Fibroblast of lung (primary cell): ENCODE results near the gene KCNJ2. TPM values are rescaled to one million over a fixed set of nuclear protein-coding genes. Genes with fewer than 3 reads are reported as not detected.
A peak's percentile ranks its signal among the peaks of the same experiment; 100 is the strongest.

Source experiments
- DNase-seq, 2 donors: peaks; one replicate each; pipeline versions ENCODE4 v3.0.0 to v3.0.0-alpha.2; 2010; ENCODE audit warnings: low read depth in 2 of 2
- H2AFZ ChIP-seq: 2 replicates; pipeline ENCODE4 v1.5.1; 2012; ENCODE audit warnings: low read length, control low read depth, inconsistent platforms
- H3K27ac ChIP-seq: 2 replicates; pipeline ENCODE4 v1.5.1; 2011; ENCODE audit warnings: low read length, control low read depth; ENCODE audit not compliant: insufficient read depth
- H3K27me3 ChIP-seq: 2 replicates; pipeline ENCODE4 v1.5.1; 2011; ENCODE audit warnings: mild to moderate bottlenecking, low read length; ENCODE audit not compliant: control insufficient read depth, insufficient read depth
- H3K36me3 ChIP-seq: 2 replicates; pipeline ENCODE4 v1.5.1; 2011; ENCODE audit warnings: low read length; ENCODE audit not compliant: control insufficient read depth, insufficient read depth
- H3K4me1 ChIP-seq: 2 replicates; pipeline ENCODE4 v1.5.1; 2011; ENCODE audit warnings: low read length; ENCODE audit not compliant: control insufficient read depth, insufficient read depth; ENCODE audit errors: extremely low read depth
- H3K4me2 ChIP-seq: 2 replicates; pipeline ENCODE4 v1.5.1; 2011; ENCODE audit warnings: low read length, control low read depth; ENCODE audit not compliant: insufficient read depth; ENCODE audit errors: extremely low read depth
- H3K4me3 ChIP-seq, 4 experiments: fragments of 200-600 bp in 1 of 4; sonication (generic) in 1 of 4; replicated peaks in 1 of 4; 2 replicates each; pipeline ENCODE4 v1.5.1; 2011 to 2016; ENCODE audit warnings: low read length in 4 of 4, low read depth in 3 of 4, mild to moderate bottlenecking in 3 of 4, control low read depth in 2 of 4, inconsistent platforms in 1 of 4, mixed read lengths in 1 of 4; ENCODE audit not compliant: insufficient read depth in 1 of 4; ENCODE audit errors: control extremely low read depth in 1 of 4
- H3K79me2 ChIP-seq: 2 replicates; pipeline ENCODE4 v1.5.1; 2012; ENCODE audit warnings: mild to moderate bottlenecking, low read length, inconsistent platforms; ENCODE audit not compliant: control insufficient read depth, insufficient read depth
- H3K9ac ChIP-seq: 2 replicates; pipeline ENCODE4 v1.5.1; 2011; ENCODE audit warnings: mild to moderate bottlenecking, low read length, control low read depth; ENCODE audit not compliant: insufficient read depth
- H3K9me3 ChIP-seq: 2 replicates; pipeline ENCODE4 v1.5.1; 2012; ENCODE audit warnings: low read depth, low read length; ENCODE audit not compliant: control insufficient read depth, insufficient read depth
- H4K20me1 ChIP-seq: 2 replicates; pipeline ENCODE4 v1.5.1; 2011; ENCODE audit warnings: low read length; ENCODE audit not compliant: control insufficient read depth, insufficient read depth; ENCODE audit errors: extremely low read depth
- EZH2 ChIP-seq: IDR thresholded peaks from 2 replicates; pipeline ENCODE4 v1.5.1; 2012; ENCODE audit warnings: low read length, control low read depth, mild to moderate bottlenecking; ENCODE audit errors: missing control alignments
- polyA plus RNA-seq, 2 donors: library from polyadenylated mRNA; depleted of rRNA in 1 of 2; stranded (reverse) in 1 of 2; unstranded in 1 of 2; fragments of >200 nt; gene quantifications; 2 replicates each; pipeline ENCODE4 v1.2.1, GENCODE V29; 2011 to 2012; ENCODE audit warnings: missing spikeins in 1 of 2
- total RNA-seq: library from RNA; depleted of rRNA; stranded (reverse); fragments of >200 nt; gene quantifications from 2 replicates; pipeline ENCODE4 v1.2.1, GENCODE V29; 2014
- TF ChIP-seq, protein P1 (sequence below), 2 donors: IDR thresholded peaks in 1 of 2; conservative IDR thresholded peaks in 1 of 2; 1 replicate in 1 of 2; 2 replicates in 1 of 2; pipeline ENCODE4 v1.5.1; 2011 to 2012; ENCODE audit warnings: low read length in 2 of 2, control low read depth in 1 of 2, inconsistent platforms in 1 of 2, low read depth in 1 of 2, mild to moderate bottlenecking in 1 of 2

KCNJ2 gene
- total and polyA plus RNA-seq, 2 donors (not counting 1 experiment from before 2014, with no cell fraction given) = 6.6 to 48.1 TPM

DNA sequence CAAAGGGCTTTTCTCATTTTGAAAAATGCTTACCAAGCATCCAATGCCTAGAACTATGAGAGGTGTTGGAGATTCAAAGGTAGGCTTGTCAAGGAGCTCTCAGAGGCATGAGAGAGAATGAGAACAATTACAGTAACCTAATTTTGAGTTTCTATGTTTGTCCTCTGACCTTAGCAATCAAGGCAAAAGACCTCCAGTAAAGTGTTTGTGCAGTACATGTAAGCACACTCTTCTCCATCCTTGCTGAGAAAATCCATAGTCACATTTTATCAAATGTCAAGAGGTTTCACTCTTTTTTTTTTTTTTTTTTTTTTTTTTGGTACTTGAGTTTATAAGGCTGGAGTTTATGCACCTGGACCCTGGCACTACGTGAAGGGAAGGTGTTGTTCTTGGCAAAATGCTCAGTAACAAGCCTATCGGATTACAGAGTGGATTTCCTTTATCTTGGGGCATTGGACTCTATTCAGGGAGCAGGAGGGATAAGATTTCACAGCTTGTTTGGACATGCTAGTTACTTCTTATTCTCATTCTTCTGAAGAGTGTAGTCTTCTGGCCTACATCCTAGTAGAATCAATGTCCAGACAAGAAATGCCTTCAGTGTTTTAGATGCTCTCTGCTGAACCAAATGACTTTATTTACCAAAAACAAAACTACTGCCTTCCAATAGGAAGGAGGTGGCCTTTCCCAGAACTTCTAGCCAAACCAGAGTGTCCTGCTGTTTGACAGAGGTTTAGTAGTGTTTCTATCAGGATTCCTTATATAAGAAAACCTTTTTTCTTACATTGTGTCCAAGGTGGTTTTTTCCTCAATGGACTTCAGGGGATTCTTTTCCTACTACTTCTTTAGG, 21.9 kb downstream of the KCNJ2 start:
- TF ChIP-seq EZH2 = no peak
- TF ChIP-seq, protein P1, sequence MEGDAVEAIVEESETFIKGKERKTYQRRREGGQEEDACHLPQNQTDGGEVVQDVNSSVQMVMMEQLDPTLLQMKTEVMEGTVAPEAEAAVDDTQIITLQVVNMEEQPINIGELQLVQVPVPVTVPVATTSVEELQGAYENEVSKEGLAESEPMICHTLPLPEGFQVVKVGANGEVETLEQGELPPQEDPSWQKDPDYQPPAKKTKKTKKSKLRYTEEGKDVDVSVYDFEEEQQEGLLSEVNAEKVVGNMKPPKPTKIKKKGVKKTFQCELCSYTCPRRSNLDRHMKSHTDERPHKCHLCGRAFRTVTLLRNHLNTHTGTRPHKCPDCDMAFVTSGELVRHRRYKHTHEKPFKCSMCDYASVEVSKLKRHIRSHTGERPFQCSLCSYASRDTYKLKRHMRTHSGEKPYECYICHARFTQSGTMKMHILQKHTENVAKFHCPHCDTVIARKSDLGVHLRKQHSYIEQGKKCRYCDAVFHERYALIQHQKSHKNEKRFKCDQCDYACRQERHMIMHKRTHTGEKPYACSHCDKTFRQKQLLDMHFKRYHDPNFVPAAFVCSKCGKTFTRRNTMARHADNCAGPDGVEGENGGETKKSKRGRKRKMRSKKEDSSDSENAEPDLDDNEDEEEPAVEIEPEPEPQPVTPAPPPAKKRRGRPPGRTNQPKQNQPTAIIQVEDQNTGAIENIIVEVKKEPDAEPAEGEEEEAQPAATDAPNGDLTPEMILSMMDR (conservative IDR thresholded peaks at IDR 0.05 in 1 of 2, IDR thresholded peaks at IDR 0.05 in 1 of 2; ENCODE audit: low read depth in 1 of 2, low read length in 2 of 2) = no peak
- Histone ChIP-seq H2AFZ (no peak overlapping the region), H3K79me2 (no peaks in the 10 kb centered on the region), H3K4me1 (no peaks in the 10 kb centered on the region), H3K36me3 (no peaks in the 10 kb centered on the region), H3K4me2 (no peak overlapping the region), H3K27ac (no peak overlapping the region), H3K4me3 (no peak overlapping the region), H3K27me3 (no peaks in the 10 kb centered on the region), H3K9ac (no peak overlapping the region), H4K20me1 (no peaks in the 10 kb centered on the region), H3K9me3 (no peaks in the 10 kb centered on the region)
- DNase-seq = peak in 1 of 2 donors; percentile 23

DNA sequence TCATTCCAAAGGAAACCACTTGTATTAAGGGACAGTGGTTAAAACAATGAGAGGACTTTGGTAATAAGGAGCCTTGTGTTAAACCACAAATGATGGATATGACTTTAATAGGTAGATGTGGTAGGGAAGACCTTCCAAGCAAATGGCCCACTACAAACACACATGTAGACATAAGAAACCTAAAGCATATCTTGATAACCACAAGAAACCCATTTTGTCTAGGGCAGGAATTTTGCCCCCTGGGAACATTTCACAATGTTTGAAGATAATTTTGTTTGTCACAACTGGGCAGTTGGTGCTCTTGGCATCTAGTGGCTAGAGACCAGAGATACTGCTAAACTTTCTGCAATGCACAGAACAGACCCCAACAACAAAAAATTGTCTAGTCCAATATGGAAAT, 25.8 kb downstream of the KCNJ2 start:
- Histone ChIP-seq H4K20me1 (no peaks in the 10 kb centered on the region), H3K4me3 (no peak overlapping the region), H3K27me3 (no peaks in the 10 kb centered on the region), H3K36me3 (no peaks in the 10 kb centered on the region), H3K4me2 (no peak overlapping the region), H2AFZ (no peak overlapping the region), H3K9me3 (no peaks in the 10 kb centered on the region), H3K4me1 (no peaks in the 10 kb centered on the region), H3K9ac (no peak overlapping the region), H3K79me2 (no peaks in the 10 kb centered on the region), H3K27ac (no peak overlapping the region)
- TF ChIP-seq EZH2 = no peak
- TF ChIP-seq, protein P1 (conservative IDR thresholded peaks at IDR 0.05 in 1 of 2, IDR thresholded peaks at IDR 0.05 in 1 of 2; ENCODE audit: low read depth in 1 of 2, low read length in 2 of 2) = no peak
- DNase-seq = no peak

DNA sequence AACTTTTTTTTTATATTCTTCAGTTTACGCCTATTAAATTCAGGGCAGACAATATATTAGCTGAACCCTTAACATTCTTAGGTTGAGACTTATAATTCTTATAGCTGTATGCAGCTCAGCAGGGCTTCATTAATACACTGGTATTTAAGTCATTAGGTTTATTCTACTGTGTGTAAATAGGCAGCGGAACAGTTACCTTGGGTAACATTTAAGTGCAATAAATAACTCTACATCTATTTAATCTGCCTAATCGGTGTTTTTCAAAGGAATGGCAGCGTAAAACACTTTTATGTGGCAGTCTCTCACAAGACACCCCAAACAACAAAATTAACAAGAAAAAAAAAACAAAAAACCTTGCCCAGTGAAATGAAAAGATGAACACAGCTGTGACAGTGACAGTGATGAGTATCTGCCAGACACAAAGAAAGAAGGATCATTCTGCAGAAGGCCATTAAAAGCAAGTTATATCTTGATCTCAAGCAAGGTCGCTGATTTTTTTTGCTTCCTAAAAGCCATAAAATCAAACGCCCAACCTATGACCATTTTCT, 32.6 kb downstream of the KCNJ2 start:
- H3K9me3 ChIP-seq = no peaks in the 10 kb centered on the region
- no peaks in the 10 kb centered on the region for H3K79me2 ChIP-seq
- H3K9ac ChIP-seq = no peak overlapping the region
- no peak overlapping the region for H3K4me3 ChIP-seq
- DNase-seq = no peak
- H3K27me3 ChIP-seq = no peaks in the 10 kb centered on the region
- H3K4me2 ChIP-seq = no peak overlapping the region
- H3K4me1 ChIP-seq = no peaks in the 10 kb centered on the region
- TF ChIP-seq, protein P1 (conservative IDR thresholded peaks at IDR 0.05 in 1 of 2, IDR thresholded peaks at IDR 0.05 in 1 of 2; ENCODE audit: low read depth in 1 of 2, low read length in 2 of 2) = no peak
- no peak for TF ChIP-seq EZH2
- no peaks in the 10 kb centered on the region for H3K36me3 ChIP-seq
- no peaks in the 10 kb centered on the region for H4K20me1 ChIP-seq
- no peak overlapping the region for H3K27ac ChIP-seq
- H2AFZ ChIP-seq = no peak overlapping the region
